Chondrocyte (in vitro differentiated cells): ENCODE measurements around the gene SBNO2. TPM values are rescaled to one million over a fixed set of nuclear protein-coding genes. Genes with fewer than 3 reads are reported as not detected.

Source experiments
- DNase-seq: peaks from one replicate; pipeline ENCODE4 v3.0.0; 2021; ENCODE audit warnings: mixed read lengths, low spot score
- H3K27ac Mint-ChIP-seq: one replicate; pipeline ENCODE4 v1.8.0; 2021; ENCODE audit warnings: mild to moderate bottlenecking, moderate library complexity, mixed read lengths; ENCODE audit not compliant: unreplicated experiment
- H3K27me3 Mint-ChIP-seq: 2 replicates; pipeline ENCODE4 v1.8.0; 2021; ENCODE audit warnings: low read depth, mixed read lengths
- H3K36me3 Mint-ChIP-seq: 2 replicates; pipeline ENCODE4 v1.8.0; 2021; ENCODE audit warnings: low read depth, mixed read lengths
- H3K4me1 Mint-ChIP-seq: 2 replicates; pipeline ENCODE4 v1.8.0; 2021; ENCODE audit warnings: low read depth, mild to moderate bottlenecking, mixed read lengths
- H3K4me3 Mint-ChIP-seq: one replicate; pipeline ENCODE4 v1.8.0; 2021; ENCODE audit warnings: mild to moderate bottlenecking, moderate library complexity, mixed read lengths; ENCODE audit not compliant: unreplicated experiment
- H3K9me3 Mint-ChIP-seq: 2 replicates; pipeline ENCODE4 v1.8.0; 2021; ENCODE audit warnings: low read depth, mixed read lengths
- CTCF ChIP-seq: fragments of 200-600 bp; sonication (generic); IDR thresholded peaks from 2 replicates; pipeline ENCODE4 v1.5.0; 2021; ENCODE audit warnings: antibody characterized with exemption, mild to moderate bottlenecking, moderate library complexity
- total RNA-seq: library from RNA; stranded (reverse); gene quantifications from 3 replicates; pipeline ENCODE4 v1.2.1, GENCODE V29; 2021

SBNO2 gene
- total RNA-seq, 1 donor from 2014 or later = 45.6 TPM

GRCh38 chr19:1073063-1073955 lies 100.8 kb downstream of the SBNO2 start:
- Mint-ChIP-seq H3K36me3 (no peaks in the 10 kb centered on the region), H3K27me3 (peaks cover 18% of the 10 kb centered on the region), H3K9me3 (no peaks in the 10 kb centered on the region), H3K4me3 (no peak overlapping the region), H3K27ac (no peak overlapping the region), H3K4me1 (peaks cover 5% of the 10 kb centered on the region)
- peak; percentile 86 for DNase-seq
- no peak for TF ChIP-seq CTCF

DNA sequence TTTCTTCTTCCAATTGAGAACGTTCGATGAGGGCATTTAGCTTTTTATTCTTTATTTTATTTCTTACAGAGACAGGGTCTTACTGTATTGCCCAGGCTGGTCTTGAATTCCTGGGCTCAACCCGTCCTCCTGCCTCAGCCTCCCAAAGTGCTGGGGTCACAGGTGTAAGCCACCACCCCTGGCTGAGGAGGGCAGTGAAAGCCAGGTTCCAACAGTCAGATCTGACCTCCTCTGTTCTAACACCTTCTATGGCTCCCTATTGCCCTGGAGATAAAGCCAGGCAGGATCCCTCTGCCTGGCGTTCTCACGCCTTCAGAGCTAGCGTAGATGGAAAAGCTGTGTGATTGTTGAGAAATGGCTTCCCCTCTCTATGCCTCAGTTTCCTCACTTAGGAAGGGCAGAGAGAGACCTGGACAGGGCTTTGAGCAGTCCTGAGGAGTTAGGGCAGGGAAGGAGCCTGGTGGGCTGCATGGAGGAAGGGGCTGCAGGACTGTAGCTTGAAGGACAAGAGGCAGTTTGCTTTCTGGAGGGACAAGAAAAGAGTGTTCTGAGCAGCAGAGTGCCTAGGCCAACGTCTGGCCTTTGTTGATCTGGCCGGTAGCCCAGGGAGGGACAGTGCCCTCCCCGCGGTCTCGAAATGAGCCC lies 101.6 kb downstream of the SBNO2 start:
- Mint-ChIP-seq H3K27me3 (peaks cover 20% of the 10 kb centered on the region), H3K27ac (no peak overlapping the region), H3K4me3 (no peak overlapping the region), H3K4me1 (peaks cover 5% of the 10 kb centered on the region), H3K9me3 (no peaks in the 10 kb centered on the region), H3K36me3 (no peaks in the 10 kb centered on the region)
- TF ChIP-seq CTCF = no peak
- DNase-seq = no peak

GRCh38 chr19:1070931-1071791 lies 102.9 kb downstream of the SBNO2 start:
- H3K9me3 Mint-ChIP-seq = no peaks in the 10 kb centered on the region
- no peak overlapping the region for H3K27ac Mint-ChIP-seq
- peaks cover 22% of the 10 kb centered on the region for H3K27me3 Mint-ChIP-seq
- H3K4me3 Mint-ChIP-seq = no peak overlapping the region
- DNase-seq = no peak
- H3K36me3 Mint-ChIP-seq = no peaks in the 10 kb centered on the region
- peaks cover 5% of the 10 kb centered on the region for H3K4me1 Mint-ChIP-seq
- TF ChIP-seq CTCF = peak; percentile 35

GRCh38 chr19:1070576-1070930 lies 103.5 kb downstream of the SBNO2 start:
- no peak overlapping the region for H3K27ac Mint-ChIP-seq
- H3K36me3 Mint-ChIP-seq = no peaks in the 10 kb centered on the region
- no peak for DNase-seq
- H3K9me3 Mint-ChIP-seq = no peaks in the 10 kb centered on the region
- peaks cover 5% of the 10 kb centered on the region for H3K4me1 Mint-ChIP-seq
- H3K27me3 Mint-ChIP-seq = peaks cover 22% of the 10 kb centered on the region
- no peak overlapping the region for H3K4me3 Mint-ChIP-seq
- TF ChIP-seq CTCF = peak; percentile 59
